ENCODE measurements around the gene PRSS33. TPM values are rescaled to one million over a fixed set of nuclear protein-coding genes. Genes with fewer than 3 reads are reported as not detected.

PRSS33 gene
- total RNA-seq, 1 donor from 2014 or later = not detected

GRCh38 chr16:2762711-2763110 lies 24.6 kb downstream of the PRSS33 start:
- no peaks in the 10 kb centered on the region for H3K27me3 ChIP-seq (ENCODE audit: control insufficient read depth, insufficient read depth, low read length)
- no peak for TF ChIP-seq CTCF (IDR thresholded peaks at IDR 0.05; ENCODE audit: insufficient read depth, low read length, poor library complexity, severe bottlenecking)

GRCh38 chr16:2761886-2762583 lies 25.3 kb downstream of the PRSS33 start:
- H3K27me3 ChIP-seq (ENCODE audit: control insufficient read depth, insufficient read depth, low read length) = no peaks in the 10 kb centered on the region
- no peak for DNase-seq (ENCODE audit: low read depth)
- H3K4me3 ChIP-seq (ENCODE audit: low read depth, low read length) = no peak overlapping the region
- H3K36me3 ChIP-seq (ENCODE audit: control insufficient read depth, insufficient read depth, low read length) = peaks cover 11% of the 10 kb centered on the region
- no peak for TF ChIP-seq CTCF (IDR thresholded peaks at IDR 0.05; ENCODE audit: insufficient read depth, low read length, poor library complexity, severe bottlenecking)

More at GRCh38 chr16:2762711-2763110, 24.6 kb downstream of the PRSS33 start:
- Histone ChIP-seq H3K4me3 (ENCODE audit: low read depth, low read length) (no peak overlapping the region), H3K36me3 (ENCODE audit: control insufficient read depth, insufficient read depth, low read length) (peaks cover 8% of the 10 kb centered on the region)
- no peak for DNase-seq (ENCODE audit: low read depth)

DNA sequence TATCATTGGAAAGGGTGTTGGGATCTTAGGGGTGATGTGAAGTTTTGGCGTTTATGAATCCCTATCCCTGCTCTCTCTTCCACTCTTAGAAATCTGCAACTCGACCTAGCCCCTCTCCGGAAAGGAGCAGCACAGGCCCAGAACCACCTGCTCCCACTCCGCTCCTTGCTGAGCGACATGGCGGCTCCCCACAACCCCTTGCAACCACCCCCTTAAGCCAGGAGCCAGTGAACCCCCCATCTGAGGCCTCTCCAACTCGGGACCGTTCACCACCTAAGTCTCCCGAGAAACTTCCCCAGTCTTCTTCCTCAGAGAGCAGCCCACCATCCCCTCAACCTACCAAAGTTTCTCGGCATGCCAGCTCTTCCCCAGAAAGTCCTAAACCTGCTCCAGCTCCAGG lies 25.9 kb downstream of the PRSS33 start:
- no peaks in the 10 kb centered on the region for H3K27me3 ChIP-seq (ENCODE audit: control insufficient read depth, insufficient read depth, low read length)
- TF ChIP-seq CTCF (IDR thresholded peaks at IDR 0.05; ENCODE audit: insufficient read depth, low read length, poor library complexity, severe bottlenecking) = no peak
- no peak for DNase-seq (ENCODE audit: low read depth)
- H3K36me3 ChIP-seq (ENCODE audit: control insufficient read depth, insufficient read depth, low read length) = peaks cover 10% of the 10 kb centered on the region
- no peak overlapping the region for H3K4me3 ChIP-seq (ENCODE audit: low read depth, low read length)

DNA sequence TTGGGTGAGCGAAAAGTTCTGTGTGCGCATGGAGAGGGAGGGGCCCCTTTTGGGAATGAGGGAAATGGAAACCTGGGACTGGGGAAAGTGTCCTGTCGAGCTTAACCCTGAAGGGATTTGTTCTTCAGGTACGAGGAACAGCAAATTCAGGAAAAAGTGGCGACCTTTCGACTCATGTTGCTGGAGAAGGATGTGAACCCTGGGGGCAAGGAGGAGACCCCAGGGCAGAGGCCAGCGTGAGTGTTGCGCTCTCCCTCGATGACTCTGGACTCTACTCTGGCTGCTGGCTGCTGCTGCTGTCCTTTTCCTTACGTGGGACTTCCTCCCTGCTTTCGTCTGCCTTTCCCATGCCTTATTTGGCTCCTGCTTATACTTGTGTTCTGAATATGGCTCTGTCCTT lies 30.0 kb downstream of the PRSS33 start:
- peaks cover 10% of the 10 kb centered on the region for H3K36me3 ChIP-seq (ENCODE audit: control insufficient read depth, insufficient read depth, low read length)
- H3K4me3 ChIP-seq (ENCODE audit: low read depth, low read length) = no peak overlapping the region
- no peak for TF ChIP-seq CTCF (IDR thresholded peaks at IDR 0.05; ENCODE audit: insufficient read depth, low read length, poor library complexity, severe bottlenecking)
- no peaks in the 10 kb centered on the region for H3K27me3 ChIP-seq (ENCODE audit: control insufficient read depth, insufficient read depth, low read length)
- DNase-seq (ENCODE audit: low read depth) = no peak

DNA sequence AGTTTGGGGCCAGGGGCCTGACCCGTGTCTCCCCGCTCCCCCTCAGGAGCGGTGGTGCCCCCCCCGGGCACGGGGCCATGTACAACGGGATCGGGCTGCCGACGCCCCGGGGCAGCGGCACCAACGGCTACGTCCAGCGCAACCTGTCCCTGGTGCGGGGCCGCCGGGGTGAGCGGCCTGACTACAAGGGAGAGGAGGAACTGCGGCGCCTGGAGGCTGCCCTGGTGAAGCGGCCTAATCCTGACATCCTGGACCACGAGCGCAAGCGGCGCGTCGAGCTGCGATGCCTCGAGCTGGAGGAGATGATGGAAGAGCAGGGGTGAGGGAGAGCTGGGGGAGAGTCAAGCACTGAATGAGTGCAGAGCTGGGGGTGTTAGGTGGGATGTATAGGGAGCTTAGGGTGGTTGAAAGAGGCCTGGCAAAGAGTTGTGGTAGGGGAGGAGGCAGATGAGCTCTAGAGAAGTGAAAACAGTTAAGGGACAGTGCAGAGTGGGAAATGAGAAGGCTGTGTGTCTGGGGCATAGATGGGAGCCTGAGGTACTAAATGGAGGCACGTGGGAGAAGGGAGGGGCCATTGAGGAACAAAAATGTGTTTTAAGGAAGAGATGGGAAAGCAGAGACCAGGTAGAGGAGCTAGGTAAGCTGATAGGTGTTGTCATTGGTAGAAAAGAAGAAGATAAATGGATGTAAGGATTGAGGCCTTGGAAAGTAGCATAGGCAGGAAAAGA lies 30.9 kb downstream of the PRSS33 start:
- DNase-seq (ENCODE audit: low read depth) = no peak
- Histone ChIP-seq H3K4me3 (ENCODE audit: low read depth, low read length) (no peak overlapping the region), H3K27me3 (ENCODE audit: control insufficient read depth, insufficient read depth, low read length) (no peaks in the 10 kb centered on the region), H3K36me3 (ENCODE audit: control insufficient read depth, insufficient read depth, low read length) (peaks cover 7% of the 10 kb centered on the region)
- no peak for TF ChIP-seq CTCF (IDR thresholded peaks at IDR 0.05; ENCODE audit: insufficient read depth, low read length, poor library complexity, severe bottlenecking)
